Mucosa of descending colon (tissue), 3 donors: Measurements from ENCODE around the gene UTP20. TPM values are rescaled to one million over a fixed set of nuclear protein-coding genes. Genes with fewer than 3 reads are reported as not detected.

ENCODE experiments used
- ATAC-seq: fragments of 200-7000 bp; cut with Tn5 transposase; one replicate; pipeline ENCODE4 v1.9.1; 2020; ENCODE audit warnings: mild to moderate bottlenecking, moderate library complexity
- DNase-seq, 3 donors: peaks; one replicate each; pipeline ENCODE4 v3.0.0-alpha.2; 2020
- H3K36me3 ChIP-seq: fragments of 200-600 bp; one replicate; pipeline ENCODE4 v1.8.0; 2021; ENCODE audit warnings: low read depth, mild to moderate bottlenecking
- H3K4me1 ChIP-seq: fragments of 200-600 bp; one replicate; pipeline ENCODE4 v1.8.0; 2021; ENCODE audit warnings: low read depth, mild to moderate bottlenecking
- H3K4me3 ChIP-seq: fragments of 200-600 bp; one replicate; pipeline ENCODE4 v1.8.0; 2021; ENCODE audit warnings: mild to moderate bottlenecking
- H3K9me3 ChIP-seq: fragments of 200-600 bp; one replicate; pipeline ENCODE4 v1.8.0; 2021; ENCODE audit warnings: mild to moderate bottlenecking
- intact Hi-C, 2 donors: fragments of 100-400 bp; cut with DNase I in 1 of 2; cut with micrococcal nuclease in 1 of 2; formaldehyde crosslinking; loops; one replicate each; pipeline versions ENCODE4 v1.11.0 to v1.11.1; 2022; cut with DNase I, micrococcal nuclease
- total RNA-seq, 3 donors: library from RNA; stranded (reverse); fragmentation: NEBNext Ultra II Directional in 2 of 3; extraction: Animal tissue kit (Norgen Biotek cat#: 25700) in 2 of 3; gene quantifications; one replicate each; pipeline versions ENCODE4 v1.2.1 to v1.2.4, GENCODE V29; 2021 to 2023
- TF ChIP-seq, protein P1 (sequence below): fragments of 200-600 bp; IDR thresholded peaks from one replicate; pipeline ENCODE4 v1.8.0; 2022; ENCODE audit warnings: antibody characterized with exemption, mild to moderate bottlenecking
- donor health status: DM: no; HTN: no; CAD: no; lungs with moderate emphysema.
- donor health status: DM: no; HTN: no; CAD: no.
- donor health status: DM: no; HTN: yes; CAD: no.

The UTP20 gene
- total RNA-seq, 3 donors from 2014 or later, result 9.5 to 11.0 (median 10.2) TPM

DNA sequence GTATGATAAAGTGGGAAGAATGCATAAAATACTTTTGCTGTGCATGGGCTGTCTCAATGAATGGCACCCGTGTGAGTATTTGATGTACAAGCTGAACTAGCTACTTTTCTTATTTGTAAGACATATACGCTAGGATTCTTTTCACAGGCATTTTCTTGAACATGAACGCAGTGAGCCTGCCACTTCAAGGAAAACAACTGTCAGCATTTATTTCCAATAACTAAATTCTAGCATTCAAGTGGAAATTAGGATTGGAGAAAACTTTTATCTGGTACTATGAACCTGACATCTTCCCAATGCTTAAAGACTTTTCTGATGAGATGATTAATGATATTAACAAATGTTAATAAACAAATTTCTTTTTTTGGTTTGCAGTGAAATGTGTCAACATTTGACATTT, 45.7 kb downstream of the UTP20 start:
- no peak overlapping the region for H3K4me3 ChIP-seq
- intact Hi-C loops, result no loop called here
- no peaks in the 10 kb centered on the region for H3K9me3 ChIP-seq
- DNase-seq (no peak), ATAC-seq (no peak)
- no peaks in the 10 kb centered on the region for H3K4me1 ChIP-seq
- H3K36me3 ChIP-seq, result no peaks in the 10 kb centered on the region
- TF ChIP-seq, protein P1, sequence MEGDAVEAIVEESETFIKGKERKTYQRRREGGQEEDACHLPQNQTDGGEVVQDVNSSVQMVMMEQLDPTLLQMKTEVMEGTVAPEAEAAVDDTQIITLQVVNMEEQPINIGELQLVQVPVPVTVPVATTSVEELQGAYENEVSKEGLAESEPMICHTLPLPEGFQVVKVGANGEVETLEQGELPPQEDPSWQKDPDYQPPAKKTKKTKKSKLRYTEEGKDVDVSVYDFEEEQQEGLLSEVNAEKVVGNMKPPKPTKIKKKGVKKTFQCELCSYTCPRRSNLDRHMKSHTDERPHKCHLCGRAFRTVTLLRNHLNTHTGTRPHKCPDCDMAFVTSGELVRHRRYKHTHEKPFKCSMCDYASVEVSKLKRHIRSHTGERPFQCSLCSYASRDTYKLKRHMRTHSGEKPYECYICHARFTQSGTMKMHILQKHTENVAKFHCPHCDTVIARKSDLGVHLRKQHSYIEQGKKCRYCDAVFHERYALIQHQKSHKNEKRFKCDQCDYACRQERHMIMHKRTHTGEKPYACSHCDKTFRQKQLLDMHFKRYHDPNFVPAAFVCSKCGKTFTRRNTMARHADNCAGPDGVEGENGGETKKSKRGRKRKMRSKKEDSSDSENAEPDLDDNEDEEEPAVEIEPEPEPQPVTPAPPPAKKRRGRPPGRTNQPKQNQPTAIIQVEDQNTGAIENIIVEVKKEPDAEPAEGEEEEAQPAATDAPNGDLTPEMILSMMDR, result no peak

GRCh38 chr12:101327051-101327450, 47.1 kb downstream of the UTP20 start:
- no peaks in the 10 kb centered on the region for H3K9me3 ChIP-seq
- ATAC-seq, result no peak
- no peaks in the 10 kb centered on the region for H3K4me1 ChIP-seq
- H3K36me3 ChIP-seq, result no peaks in the 10 kb centered on the region
- intact Hi-C loops, result no loop called here
- no peak overlapping the region for H3K4me3 ChIP-seq
- DNase-seq, result no peak
- TF ChIP-seq, protein P1, result no peak

GRCh38 chr12:101327546-101327945, 47.6 kb downstream of the UTP20 start:
- H3K36me3 ChIP-seq, result no peaks in the 10 kb centered on the region
- no peak overlapping the region for H3K4me3 ChIP-seq
- intact Hi-C loops, result no loop called here
- ATAC-seq, result no peak
- no peaks in the 10 kb centered on the region for H3K4me1 ChIP-seq
- TF ChIP-seq, protein P1, result no peak
- no peaks in the 10 kb centered on the region for H3K9me3 ChIP-seq
- DNase-seq, result no peak

DNA sequence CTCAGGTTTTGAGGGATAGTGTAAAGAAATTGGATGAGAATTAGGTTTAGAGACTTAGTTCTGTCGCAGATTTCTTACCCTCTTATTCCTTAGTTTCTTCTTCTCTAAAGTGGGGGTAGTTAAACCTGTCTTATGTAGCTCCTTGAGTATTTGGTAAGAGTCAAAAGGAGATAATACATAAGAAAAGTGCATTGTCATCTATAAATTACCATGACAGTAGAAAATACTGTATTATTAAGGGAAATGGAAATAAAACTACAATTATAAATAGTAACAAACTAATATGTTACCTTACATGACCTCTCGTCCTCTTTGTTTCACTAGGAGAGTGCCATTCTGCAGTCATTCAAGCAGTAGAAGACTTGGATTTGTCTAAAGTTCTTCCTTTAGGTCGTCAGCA, 49.0 kb downstream of the UTP20 start:
- ATAC-seq, result no peak
- Histone ChIP-seq H3K9me3 (no peaks in the 10 kb centered on the region), H3K36me3 (no peaks in the 10 kb centered on the region), H3K4me3 (no peak overlapping the region), H3K4me1 (no peaks in the 10 kb centered on the region)
- TF ChIP-seq, protein P1, result no peak
- intact Hi-C loops, result no loop called here
- DNase-seq, result no peak

GRCh38 chr12:101330631-101331030, 50.7 kb downstream of the UTP20 start:
- no peak for ATAC-seq
- intact Hi-C loops, result no loop called here
- Histone ChIP-seq H3K4me1 (no peaks in the 10 kb centered on the region), H3K4me3 (no peak overlapping the region), H3K36me3 (no peaks in the 10 kb centered on the region), H3K9me3 (no peaks in the 10 kb centered on the region)
- DNase-seq, result no peak
- TF ChIP-seq, protein P1, result no peak

- Histone ChIP-seq H3K9me3 (no peaks in the 10 kb centered on the region), H3K4me3 (no peak overlapping the region), H3K36me3 (no peaks in the 10 kb centered on the region), H3K4me1 (no peaks in the 10 kb centered on the region)
- intact Hi-C loops, result no loop called here
- no peak for ATAC-seq
- DNase-seq, result no peak
- TF ChIP-seq, protein P1, result no peak
These were observed 56.5 kb downstream of the UTP20 start for GRCh38 chr12:101336437-101336836.
